HG03575 (cell line): ENCODE measurements around the gene SCYL1.

Source experiments
- ATAC-seq: cut with Tn5 transposase; IDR thresholded peaks from one replicate; pipeline ENCODE4 v1.9.1; 2021; ENCODE audit not compliant: unreplicated experiment, insufficient number of reproducible peaks, low FRiP score; ENCODE audit errors: extremely low read depth

SCYL1 gene

DNA sequence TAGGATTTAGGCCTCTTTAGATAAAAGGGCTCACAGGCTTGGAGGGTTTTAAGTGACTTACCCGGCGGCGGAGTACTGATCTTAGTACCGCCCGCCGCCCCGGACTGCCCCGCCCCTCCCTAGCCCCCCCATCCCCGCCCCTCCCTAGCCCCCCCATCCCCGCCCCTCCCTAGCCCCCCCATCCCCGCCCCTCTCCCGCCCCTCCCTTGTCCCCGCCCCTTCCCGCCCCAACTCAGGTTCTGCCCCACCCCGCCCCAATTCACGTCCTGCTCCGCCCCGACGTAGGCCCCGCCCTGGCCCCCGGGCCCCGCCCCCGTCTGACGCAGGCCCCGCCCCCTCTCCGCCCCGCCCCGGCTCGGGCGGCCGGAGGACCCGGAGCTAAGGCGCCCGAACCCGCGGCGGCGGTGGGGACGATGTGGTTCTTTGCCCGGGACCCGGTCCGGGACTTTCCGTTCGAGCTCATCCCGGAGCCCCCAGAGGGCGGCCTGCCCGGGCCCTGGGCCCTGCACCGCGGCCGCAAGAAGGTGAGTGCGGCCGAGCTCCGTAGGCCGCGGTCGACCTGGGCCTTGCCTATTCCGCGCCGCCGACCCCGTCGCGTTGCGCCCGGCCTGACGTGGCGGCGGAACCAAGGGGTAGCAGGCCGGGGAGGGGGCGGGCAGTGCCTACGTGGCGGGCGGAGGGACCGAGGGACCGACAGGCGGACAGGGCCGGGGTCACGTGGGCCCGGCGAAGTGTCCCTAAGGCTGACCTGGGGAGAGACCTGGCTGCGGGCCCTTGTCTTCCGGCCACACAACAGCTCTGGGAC, at the start of gene SCYL1:
TSS of gene SCYL1 (plus strand) at position 343 of the 805 bp plus-strand sequence. CDS start at position 414, 71 bp downstream.
- no peak for ATAC-seq

DNA sequence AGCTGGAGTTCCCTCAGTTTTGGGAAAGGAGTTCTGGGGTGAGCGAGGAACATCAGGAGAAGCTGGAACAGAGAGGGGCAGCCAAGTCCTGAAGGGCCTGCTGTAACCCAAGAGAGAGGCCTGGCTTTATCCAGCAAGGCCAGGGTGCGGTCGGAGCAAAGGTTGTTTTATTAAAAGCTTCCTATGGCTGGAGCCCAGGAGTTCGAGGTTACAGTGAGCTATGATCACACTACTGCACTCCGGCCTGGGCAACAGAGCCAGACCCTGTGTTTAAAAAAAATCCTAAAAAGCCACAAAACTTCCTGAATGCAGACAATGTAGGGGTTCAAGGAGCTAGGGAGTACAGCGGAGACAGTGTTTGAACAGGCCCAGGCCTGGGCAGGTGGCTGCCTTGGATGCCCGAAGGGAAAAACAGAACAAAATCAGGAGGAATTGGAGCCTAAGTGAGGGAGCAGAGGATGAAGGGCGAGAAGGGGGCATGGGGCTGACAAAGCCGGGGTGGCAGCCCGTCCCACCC, 48.2 kb upstream of the SCYL1 start:
- no peak for ATAC-seq

DNA sequence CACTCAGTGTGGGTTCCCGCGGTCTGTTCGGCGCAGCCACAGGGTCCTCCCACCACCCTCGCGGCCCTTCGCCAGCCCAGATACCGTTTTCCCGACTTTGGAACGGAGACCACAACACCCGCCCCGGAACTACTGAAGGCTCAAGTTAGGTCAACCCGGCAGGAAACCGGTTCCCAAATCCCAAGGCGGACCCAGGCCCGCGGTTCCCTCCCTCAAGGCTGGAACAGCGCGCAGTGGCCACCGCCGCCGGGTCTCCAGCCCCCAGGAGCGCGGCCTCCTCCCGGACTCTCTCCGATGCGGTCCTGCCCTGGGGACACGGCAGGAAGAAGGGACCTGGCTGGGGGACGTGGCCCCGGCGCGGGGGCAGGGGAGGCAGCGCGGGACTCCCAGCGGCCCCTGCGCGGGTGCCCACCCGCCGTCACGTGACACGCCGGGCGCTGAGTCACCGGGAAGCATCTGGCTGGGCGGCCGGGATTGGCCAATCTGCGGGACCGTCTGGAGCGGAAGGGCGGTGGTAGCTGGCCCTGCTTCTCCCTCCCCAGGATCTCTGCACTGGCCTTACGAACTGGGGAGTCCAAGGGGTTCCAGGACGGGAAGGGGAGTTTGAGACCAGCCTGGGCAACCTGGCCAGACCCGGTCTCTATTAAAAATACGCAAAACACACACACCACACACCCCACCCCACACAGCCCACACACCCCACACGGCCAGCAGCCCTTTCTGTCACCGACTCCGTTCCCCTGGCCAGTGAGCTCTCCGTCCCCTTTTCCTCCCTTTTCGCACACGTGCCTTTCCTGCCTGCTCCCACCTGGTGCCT, 47.5 kb upstream of the SCYL1 start:
- ATAC-seq: no peak

DNA sequence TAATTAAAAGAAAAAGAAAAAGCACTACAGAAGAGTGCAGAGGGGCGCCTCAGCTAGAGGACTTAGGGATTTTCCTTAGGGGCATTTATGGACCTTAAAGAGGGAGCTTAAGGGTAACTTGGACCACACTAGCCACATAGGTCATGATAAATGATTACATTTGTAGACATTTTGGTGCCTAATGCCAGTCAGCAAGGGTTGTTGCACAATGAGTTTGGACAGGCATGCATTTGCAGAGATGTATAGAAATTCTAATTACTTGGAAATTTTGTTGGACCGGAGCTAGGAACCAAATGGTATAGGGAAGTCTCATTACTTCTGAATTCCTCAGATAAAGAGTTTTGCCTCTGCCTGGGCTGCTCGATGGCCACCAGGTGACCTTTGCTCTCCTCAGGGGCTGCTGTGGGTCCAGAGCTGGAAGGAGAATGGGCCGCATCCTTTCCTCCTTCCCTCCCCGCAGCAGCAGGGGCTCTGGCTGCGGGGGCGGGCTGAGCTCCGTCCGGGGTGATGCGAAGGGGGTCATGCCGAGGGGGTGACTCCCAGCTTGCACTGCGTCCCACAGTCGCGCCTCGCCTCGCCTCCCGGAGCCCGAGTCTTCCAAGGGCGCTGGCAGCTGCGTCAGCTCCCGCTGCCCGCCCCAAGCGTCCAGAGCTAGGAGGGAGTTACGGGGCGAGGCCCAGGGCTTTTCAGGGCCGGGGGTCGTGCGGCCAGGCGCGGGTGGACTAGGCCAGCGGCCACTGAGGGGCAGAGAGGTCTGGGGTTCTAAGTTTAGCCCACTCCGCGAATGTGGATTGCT, 46.3 kb upstream of the SCYL1 start:
- no peak for ATAC-seq

DNA sequence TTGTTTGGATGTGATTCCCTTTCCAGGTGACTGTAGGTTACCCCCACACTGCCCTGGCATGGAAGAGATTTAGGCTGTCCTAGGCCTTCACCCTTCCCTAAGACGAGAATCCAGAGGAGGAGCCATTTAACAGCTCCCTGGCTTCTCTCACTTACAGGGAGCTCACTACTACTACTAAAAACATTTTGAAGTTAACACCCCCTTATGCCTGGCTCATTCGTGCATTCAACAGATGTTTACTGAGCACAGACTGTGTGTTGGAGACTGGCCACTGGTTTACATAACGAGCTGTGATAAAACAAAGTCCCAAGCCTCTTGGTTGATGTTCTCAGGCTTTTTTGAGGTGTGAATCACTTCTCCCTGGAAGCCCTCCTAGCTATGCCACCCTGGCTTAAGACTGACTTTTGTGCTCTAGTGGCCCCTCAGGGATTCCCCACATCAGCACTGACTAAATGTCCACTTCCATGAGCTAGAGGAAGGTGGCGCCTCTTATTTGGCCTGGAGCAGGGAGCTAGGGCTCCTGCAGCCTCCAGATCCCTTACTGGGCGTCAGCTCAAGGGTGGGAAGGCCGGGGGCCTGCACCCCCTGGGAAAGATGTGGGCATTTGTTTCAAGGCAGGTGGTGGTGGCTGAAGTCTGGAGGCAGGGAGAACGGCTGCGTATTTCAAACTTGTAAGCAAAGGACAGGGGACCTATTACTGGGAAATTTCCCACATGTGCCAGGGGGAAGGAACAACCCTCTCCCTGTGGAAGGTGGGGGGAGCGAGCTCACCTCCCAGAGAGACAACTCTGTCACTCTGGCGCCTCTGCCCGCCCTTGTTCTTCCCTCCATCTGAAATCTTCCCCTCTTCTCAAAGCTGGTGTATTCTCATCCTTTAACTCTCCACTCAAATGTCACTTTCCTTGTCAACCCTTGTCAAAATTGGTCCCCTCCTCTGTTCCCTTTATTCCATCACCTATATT, 45.4 kb upstream of the SCYL1 start:
- ATAC-seq: no peak

DNA sequence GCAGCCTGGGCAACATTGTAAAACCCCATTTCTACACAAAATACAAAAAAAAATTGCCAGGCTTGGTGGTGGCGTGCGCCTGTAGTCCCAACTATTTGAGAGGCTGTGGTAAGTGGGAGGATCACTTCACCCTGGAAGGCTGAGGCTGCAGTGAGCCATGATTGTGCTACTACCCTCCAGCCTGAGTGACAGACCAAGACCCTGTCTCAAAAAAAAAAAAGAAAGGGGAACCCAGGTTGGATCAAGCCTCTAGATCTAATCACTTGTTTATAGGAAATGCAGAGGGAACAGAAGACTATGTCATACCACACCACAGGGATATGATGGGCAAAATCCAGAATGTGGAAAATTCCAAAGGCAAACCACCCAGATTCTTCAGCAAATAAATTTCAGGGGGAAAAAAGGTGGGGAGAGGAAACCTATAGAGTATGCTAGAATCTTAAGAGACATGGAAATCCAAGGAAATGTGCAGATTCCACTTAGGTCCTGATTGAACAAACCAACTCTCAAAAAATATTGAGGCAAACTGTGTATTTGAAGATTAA, 42.5 kb upstream of the SCYL1 start:
- ATAC-seq: no peak

DNA sequence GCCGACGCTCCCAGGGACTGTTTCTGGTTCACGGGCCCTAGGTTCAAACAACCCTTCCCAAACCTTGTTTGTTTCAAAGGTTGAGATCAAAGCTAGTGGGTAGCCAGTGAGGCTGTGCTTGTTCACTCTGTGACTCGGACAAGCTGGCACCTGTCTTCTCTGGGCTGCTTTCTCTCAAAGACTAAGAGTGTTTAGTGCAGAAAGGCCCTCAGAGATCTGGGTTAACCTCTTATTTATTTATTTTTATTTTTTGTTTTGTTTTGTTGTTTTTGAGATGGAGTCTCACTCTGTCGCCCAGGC, 39.0 kb upstream of the SCYL1 start:
- no peak for ATAC-seq

DNA sequence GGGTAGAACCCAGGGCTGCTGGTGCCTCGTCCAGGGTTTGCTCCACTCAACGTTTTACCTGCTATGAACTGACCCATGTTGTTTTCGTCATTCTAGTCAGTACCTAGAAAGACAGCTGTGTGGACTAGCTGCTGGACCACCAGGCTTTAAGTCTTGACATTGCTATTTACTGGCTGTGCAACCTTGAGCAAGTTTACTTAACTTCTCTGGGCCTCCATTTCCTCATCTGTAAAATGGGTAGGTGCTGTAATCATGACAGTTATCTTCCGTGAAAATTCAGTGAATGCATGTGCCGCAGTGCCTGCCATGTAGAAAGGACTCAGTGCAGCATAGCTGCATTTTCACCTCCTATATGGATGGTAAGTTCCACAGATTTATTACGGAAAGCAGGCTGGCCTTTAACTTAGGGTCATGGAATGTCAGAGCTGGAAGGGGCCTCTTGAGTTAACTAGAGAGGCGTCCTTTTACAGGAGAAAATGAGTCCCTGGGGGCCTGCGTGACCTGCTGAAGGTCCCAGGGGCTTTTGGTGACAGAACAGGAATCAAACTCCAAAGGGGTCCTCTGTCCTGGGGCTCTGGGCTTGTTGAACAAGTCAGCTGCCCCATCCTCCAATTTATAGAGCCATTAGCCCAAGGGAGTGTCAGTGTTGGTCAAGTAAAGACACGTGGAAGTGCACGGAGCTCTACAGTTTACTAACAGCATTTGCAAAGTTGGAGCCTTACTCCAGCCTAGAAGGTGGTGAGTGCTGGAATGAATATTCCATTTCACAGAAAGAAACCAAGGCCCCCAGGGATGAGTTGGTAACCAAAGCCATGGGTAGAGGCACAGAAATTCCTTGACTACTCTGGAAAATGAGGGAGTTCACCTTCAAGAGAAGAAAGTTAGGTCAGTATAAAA, 38.1 kb upstream of the SCYL1 start:
- no peak for ATAC-seq

DNA sequence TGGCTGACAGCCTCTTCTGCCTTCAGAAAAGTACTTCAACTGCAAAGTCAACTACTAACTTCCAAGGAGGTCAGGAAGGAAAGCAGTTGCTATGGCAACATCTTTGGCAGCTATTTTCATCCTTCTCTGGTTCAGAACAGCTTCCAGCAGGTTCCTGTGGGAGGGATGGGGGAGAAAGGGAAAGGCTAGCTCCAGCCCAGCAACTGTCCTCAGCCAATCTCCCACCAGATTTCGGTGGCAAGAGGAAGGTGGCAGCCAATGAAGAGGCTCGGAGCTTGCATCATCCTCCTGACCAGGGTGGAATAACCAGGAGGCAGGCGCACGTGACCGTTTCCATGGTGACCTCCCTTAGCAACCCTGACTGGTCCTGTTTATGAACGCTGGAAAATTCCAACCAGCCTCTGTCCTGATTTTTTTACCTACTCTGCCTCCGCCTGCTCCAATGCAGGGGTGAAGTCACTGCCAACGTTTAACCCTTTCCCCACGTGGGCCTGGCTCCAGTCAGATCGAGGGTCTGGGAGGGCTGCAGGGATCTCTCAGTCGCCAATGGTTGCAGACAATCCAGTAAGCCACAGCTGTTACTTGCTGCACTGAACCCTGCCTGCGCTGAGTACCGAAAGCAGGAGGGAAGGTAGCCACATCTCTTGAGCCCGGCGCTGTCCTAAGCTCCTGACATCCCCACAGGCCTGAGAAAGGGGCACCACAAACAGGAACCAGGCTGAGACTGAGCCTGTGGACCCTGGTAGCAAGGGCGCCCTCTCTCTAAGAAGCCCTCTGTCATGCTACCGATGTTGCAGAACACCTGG, 37.2 kb upstream of the SCYL1 start:
- ATAC-seq: no peak

DNA sequence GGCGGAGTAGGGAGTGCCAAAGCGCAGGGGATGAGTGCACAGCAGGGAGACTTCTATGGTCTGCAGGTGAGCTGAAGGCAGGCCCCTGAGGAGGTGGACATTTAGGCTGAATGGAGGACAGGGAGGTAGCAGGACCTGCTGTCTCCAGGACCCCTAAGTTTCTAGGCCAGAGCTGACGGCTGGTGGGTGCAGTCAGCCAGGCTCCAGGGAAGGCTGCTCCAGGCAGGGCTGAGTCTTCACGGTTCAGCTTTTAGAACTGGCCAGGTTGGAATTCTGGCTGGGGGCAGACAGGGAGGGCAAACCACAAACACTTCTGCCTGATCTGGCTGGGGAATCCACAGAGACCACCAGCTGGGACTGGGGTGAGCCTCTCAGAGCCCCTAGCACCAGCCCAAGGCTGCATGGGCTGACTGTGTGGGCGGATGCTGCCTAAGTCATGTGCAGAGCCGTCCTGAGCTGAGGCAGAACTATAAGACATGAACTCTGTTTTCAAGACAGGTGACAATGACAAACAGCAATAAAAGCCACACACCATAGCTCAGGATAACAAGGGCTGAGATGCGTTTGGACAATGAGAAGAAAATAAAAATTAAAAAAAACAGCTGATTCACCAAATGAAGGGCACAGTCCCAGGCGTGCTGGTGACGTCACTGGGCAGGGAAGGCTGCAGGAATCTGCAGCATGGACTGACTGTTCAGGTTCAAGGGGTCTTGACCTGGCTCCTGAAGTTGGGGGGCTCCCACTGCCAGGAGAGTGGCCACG, 36.4 kb upstream of the SCYL1 start:
- ATAC-seq: no peak

DNA sequence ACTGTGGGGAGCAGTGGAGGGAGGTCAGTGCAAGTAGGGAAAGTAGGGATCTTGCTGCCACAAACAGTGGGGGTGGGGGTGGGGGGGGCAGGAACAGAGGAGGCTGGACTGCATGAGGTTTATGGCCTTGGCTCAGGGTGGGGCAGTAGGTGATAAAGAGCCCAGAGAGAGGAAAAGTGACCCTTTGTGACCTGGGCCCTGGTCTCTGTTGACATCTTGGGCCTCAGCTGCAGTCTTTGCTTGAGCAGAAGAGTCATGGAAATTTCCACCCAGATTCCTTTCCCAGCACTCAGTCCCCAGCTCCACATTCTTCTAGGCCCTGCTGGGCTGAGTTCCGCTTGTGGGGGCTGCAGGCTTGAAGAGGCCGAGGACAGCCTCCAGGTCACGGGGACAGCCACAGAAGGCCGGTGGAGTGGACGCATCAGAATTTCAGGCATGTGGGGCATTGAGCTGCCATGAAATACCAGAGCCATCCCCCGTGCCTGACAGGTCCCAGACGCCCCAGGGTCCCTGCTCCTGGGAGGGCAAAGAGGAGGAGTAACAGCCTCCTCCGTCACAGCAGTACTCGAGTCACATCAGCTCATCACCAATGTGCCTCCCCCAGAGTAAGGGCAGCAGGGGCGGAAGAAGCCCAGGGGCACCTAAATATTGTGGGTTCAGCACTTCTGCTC, 35.7 kb upstream of the SCYL1 start:
- no peak for ATAC-seq

DNA sequence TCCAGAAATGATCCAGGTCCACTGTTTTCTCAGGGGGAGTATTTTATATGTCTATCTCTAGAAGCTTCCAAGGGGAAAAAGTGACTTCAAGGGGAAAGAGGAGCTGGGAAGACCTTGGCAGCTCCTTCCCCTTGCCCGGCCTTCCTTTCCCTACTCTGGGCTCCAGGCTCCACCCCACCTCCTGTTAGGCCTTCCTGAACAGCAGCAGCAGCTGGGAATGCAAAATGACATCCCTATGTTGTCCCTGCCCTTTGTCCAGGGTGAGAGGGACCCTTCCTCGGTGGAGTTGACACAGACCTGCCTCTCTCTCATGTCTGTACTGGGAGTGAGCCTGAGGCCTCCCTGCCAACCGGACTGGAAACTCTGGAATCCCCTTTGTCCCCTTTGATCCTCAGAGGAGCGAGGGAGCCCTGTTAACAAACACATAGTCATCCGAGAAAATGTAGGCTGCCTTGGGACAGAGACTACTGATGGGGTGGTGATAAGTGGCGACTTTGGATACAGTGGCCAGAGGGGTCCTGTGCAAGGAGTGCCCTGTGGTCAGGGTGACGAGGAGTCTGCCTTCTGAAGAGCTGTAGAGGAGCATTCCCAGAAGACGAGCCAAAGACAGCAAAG, 35.1 kb upstream of the SCYL1 start:
- ATAC-seq: no peak

DNA sequence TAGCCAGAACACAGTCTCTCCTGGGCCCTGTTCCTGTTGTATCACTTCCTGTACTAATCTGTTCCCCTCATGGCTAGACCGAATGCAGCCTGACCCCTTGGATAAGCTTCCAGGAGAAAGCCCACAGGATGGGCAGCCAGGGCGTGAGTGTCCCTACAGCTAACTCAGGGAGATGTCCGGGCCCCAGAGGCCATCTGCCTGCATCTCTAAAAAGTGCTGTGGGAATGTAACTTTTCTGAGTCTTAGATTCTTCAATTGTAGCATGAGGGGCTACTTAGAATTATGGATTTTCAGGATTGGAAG, 33.8 kb upstream of the SCYL1 start:
- no peak for ATAC-seq

DNA sequence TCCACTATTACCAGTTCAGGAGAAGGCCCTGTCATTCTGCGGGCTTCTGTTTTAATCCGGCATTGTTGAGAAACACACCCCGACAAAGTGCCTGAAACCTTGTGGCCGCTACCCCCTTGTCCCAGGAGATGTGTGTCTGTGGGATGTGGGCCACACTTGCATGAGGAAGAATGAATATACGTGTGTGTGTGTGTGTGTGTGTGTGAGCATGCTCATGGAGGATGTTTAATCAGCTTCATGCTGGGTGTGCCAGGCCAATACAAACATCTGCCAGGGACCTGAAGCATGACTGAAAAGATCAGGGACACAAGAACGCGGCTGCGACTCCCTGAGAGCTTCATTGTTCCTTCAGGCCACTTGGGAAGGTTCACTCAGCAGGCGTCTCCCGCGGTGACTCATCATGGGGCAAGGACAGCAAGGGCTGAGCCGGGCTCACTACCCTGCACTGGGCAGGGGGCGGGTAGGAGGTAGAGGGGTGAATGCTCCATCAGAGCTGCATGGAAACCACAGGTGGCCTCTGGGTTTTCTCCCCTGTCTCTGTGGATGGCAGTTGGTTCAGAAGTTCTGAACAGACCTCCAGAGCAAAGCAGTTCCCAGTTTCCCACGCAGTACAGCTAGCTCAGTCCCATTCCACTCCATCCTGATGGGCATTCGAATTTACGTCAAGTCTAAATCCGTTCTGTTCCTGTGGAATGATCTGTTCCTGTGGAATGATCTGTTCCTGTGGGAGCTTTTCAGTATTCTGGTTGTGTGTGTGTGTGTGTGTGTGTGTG, 33.1 kb upstream of the SCYL1 start:
- no peak for ATAC-seq

DNA sequence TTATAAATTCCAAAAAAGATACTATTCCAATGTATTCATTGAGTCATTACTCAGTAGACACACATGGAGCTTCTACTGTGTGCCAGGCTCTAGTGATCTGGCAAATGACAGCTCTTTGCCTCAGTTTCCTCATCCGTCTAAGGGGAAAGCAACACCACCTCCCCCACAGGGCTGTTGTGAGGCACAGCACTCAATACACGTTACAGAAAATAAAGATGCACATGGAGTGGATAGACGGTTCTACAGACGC, 32.6 kb upstream of the SCYL1 start:
- ATAC-seq: no peak
